ENCODE data around the gene KDM7A. TPM values are rescaled to one million over a fixed set of nuclear protein-coding genes. Genes with fewer than 3 reads are reported as not detected.

The KDM7A gene
- total RNA-seq, 1 experiment from 2014 or later: 6.6 TPM

DNA sequence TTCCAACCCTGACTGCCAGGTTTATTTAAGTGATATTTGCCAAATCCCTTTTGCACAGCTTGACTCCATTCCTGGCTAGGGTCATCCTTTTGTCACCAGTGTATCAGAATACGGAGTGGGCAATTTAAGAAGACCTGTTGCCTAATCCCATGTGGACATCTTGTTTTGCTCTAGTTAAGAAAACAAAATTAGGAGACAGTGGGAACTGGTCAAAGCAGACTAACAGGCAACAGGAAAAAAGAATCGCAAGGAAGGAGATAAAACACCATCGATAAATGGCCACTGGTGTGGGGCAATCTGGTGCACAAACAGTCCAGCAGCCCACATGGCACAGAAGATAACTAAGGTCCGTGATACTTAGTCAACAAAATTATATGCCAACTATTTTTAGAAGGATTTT is 21.4 kb downstream of the KDM7A start:
- Histone ChIP-seq H2BK12ac (ENCODE audit: insufficient read length, low read depth, low read length) (no peak overlapping the region), H2BK20ac (ENCODE audit: low read depth, low read length, poor library complexity, severe bottlenecking) (no peak overlapping the region), H3K23me2 (ENCODE audit: insufficient read length, low read depth, low read length, poor library complexity, severe bottlenecking) (no peaks in the 10 kb centered on the region), H4K8ac (replicated peaks; ENCODE audit: insufficient read length, low read depth, low read length) (no peak overlapping the region), H2BK120ac (ENCODE audit: low read depth, low read length, poor library complexity, severe bottlenecking) (no peak overlapping the region), H3K4me1 (ENCODE audit: insufficient read depth, low read length) (peaks cover 4% of the 10 kb centered on the region; the same call in 1 of the 2 replicates), H4K5ac (ENCODE audit: insufficient read length, low read depth, low read length) (no peak overlapping the region), H2AK5ac (ENCODE audit: insufficient read length, low read length) (no peak overlapping the region), H2BK5ac (ENCODE audit: insufficient read length, low read length) (no peak overlapping the region), H4K91ac (ENCODE audit: insufficient read length, low read depth, low read length) (no peak overlapping the region), H3K56ac (ENCODE audit: insufficient read length, low read depth, low read length) (no peak overlapping the region), H2AFZ (ENCODE audit: low read length) (no peak overlapping the region), H3K27ac (ENCODE audit: insufficient read length, low read depth, low read length) (no peak overlapping the region), H3K79me2 (ENCODE audit: insufficient read depth, low read length) (no peaks in the 10 kb centered on the region), H3K23ac (ENCODE audit: insufficient read length, low read depth, low read length) (no peak overlapping the region), H3K9me3 (ENCODE audit: control insufficient read depth, low read depth, low read length) (no peaks in the 10 kb centered on the region), H3K79me1 (ENCODE audit: insufficient read depth, low read depth, low read length, poor library complexity, severe bottlenecking) (no peaks in the 10 kb centered on the region), H3T11ph (ENCODE audit: low read length) (no peak overlapping the region), H3K14ac (ENCODE audit: insufficient read depth, low read length) (no peak overlapping the region), H3K4ac (ENCODE audit: low read depth, low read length) (no peak overlapping the region), H2BK15ac (ENCODE audit: low read depth, low read length) (no peak overlapping the region), H3K27me3 (ENCODE audit: insufficient read depth, low read length) (no peaks in the 10 kb centered on the region), H3K4me2 (ENCODE audit: insufficient read depth, insufficient read length, low read length) (no peak overlapping the region), H4K20me1 (ENCODE audit: control insufficient read depth, insufficient read depth, insufficient read length) (no peaks in the 10 kb centered on the region), H3K18ac (ENCODE audit: insufficient read length, low read depth, low read length) (no peak overlapping the region), H3K9ac (ENCODE audit: extremely low read depth, insufficient read length, low read length) (no peak overlapping the region)
- H3K27me3 Mint-ChIP-seq (ENCODE audit: low read depth): no peaks in the 10 kb centered on the region
- peak overlapping the region in 2 of 3 experiments; percentile 4 to 8; a peak in 2 of 7 replicates for H3K27ac Mint-ChIP-seq
- TF ChIP-seq, protein P1, sequence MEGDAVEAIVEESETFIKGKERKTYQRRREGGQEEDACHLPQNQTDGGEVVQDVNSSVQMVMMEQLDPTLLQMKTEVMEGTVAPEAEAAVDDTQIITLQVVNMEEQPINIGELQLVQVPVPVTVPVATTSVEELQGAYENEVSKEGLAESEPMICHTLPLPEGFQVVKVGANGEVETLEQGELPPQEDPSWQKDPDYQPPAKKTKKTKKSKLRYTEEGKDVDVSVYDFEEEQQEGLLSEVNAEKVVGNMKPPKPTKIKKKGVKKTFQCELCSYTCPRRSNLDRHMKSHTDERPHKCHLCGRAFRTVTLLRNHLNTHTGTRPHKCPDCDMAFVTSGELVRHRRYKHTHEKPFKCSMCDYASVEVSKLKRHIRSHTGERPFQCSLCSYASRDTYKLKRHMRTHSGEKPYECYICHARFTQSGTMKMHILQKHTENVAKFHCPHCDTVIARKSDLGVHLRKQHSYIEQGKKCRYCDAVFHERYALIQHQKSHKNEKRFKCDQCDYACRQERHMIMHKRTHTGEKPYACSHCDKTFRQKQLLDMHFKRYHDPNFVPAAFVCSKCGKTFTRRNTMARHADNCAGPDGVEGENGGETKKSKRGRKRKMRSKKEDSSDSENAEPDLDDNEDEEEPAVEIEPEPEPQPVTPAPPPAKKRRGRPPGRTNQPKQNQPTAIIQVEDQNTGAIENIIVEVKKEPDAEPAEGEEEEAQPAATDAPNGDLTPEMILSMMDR (conservative IDR thresholded peaks at IDR 0.05): no peak
- no peak overlapping the region for H3K4me3 Mint-ChIP-seq
- H3K4me1 Mint-ChIP-seq: peaks cover 13 to 34% of the 10 kb centered on the region in 2 experiments
- 0 out of 7 replicates have a peak, but pooled peaks cover 0 to 4% (median 0%) of the 10 kb centered on the region in 3 experiments for H3K36me3 Mint-ChIP-seq (ENCODE audit: insufficient read depth in 1 of 3, low read depth in 3 of 3)
- no peak for DNase-seq
- no peaks in the 10 kb centered on the region for H3K9me3 Mint-ChIP-seq
- WGBS (ENCODE audit: extremely low coverage, insufficient read length, low lambda C conversion rate): no CpG with 5 or more reads among the region's 4 CpGs

All from H9 (cell line).